GM21447 (cell line): ENCODE measurements around the gene TMEM38B.

Experiments
- ATAC-seq: cut with Tn5 transposase; IDR thresholded peaks from one replicate; pipeline ENCODE4 v1.9.1; 2021; ENCODE audit not compliant: unreplicated experiment

TMEM38B gene, protein sequence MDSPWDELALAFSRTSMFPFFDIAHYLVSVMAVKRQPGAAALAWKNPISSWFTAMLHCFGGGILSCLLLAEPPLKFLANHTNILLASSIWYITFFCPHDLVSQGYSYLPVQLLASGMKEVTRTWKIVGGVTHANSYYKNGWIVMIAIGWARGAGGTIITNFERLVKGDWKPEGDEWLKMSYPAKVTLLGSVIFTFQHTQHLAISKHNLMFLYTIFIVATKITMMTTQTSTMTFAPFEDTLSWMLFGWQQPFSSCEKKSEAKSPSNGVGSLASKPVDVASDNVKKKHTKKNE

DNA sequence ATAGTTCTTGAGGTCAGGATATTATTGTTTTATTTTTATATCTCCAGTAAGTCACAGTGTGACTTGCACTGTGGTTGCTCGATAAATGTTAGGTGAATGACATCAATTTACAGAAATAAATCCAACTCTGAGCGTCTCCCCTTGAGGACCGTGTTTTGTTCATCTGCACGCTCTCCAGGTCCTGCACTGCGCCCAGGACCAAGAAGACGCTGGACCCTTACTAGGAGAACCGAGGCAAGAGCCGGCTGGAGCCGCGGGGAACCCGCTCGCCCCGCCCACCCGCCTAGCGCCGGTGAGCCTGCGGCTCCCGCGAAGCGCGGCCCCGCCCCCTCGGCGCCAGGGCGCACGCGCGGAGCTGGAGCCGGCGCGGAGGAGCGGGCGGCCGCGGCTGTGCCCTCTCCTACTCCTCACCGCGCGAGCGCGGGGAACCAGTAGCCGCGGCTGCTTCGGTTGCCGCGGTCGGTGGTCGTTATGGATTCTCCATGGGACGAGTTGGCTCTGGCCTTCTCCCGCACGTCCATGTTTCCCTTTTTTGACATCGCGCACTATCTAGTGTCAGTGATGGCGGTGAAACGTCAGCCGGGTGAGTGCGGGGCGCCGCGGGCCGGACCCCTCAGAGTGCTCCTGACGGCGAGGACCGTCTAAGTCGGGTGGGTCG, at the start of gene TMEM38B:
TSS of gene TMEM38B (plus strand) at position 352 of the 658 bp plus-strand sequence. CDS start at position 472, 120 bp downstream.
- peak; percentile 70 for ATAC-seq

DNA sequence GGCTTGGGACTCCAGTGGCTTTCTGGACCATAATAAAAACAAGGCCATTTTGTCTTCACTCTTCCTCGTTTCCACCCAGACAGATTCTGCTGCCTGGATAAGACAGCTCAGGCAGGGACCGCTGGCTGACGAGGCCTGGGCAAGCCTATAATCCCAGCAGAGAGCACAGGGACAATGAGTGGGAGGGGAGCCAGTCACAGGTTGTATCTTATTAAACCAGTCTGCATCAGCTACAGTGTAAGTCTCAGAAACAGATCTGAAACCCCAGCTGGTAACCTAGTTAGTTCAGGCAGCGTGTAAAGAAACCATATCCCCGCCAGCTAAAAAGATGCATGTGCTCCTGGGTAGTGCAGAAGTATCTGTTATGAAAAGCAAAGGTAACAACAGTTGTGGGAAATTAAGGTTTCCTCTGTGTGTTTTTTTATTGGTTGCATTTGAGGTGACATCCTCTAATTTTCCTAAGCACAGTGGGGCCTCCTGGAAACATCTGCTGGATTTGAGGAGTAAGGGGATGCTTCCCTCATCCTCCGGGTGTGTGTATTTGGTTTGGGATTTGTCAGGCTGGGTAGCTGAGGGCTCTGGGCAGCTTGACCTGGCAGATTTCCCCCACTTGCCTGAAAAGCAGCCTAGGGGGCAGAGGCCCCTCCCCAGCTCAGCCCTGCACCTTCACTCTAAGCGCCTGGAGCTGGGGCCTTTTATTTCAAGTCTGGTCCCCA, 47.3 kb upstream of the TMEM38B start:
- ATAC-seq, result no peak

DNA sequence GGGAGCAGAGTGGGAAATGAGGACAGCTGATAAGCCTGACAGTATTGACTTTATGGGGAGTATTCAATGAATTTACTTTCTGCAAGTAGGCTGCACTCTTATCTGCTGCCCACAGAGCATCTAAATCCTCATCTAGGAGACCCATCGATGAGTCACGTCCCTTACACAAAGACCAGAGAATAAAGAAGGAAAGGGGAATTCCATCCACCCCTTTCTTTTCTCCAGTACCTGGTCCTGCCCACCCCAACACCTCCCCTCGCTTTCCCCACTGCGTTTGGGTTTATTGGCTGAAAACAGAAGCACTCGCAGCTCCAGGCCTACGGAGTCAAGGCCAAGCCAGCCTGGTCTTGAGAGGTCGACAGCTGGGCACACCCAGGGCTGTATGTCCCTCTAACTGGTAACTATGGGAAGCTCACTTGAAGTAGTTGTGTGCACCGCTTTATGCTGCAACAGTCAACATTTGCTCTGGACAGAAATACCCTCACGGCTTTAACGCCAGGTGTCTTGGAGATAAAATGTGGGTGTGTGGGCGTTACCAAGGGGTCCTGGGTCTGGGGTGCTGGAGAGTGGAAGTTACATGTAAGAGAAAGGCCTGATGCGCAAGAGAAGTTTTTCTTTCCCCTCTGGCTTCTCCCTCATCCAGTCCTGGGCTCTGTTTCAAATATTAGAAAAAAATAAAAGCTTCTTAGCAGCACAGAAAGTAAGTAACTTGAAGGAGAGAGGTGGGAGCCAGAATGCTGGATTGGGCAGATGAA, 46.6 kb upstream of the TMEM38B start:
- no peak for ATAC-seq

DNA sequence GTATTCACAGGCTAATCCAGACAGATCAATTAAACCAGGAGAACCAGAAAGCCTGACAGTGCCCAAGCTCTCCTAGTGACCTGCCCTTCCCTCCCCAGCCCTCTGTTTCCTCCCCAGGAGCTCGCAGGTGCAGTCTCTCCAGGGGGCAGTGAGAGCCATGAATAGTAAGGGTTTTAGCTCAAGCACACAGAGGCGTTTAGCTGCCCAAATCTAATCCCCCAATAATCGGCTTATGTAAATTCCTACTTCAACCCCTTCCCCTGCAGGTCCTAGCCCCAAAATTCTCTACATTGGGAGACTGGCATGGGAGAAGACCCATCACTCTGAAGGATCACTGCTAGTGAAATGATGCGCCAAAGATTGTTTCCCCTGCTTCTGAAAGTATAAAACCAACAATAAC, 42.5 kb upstream of the TMEM38B start:
- no peak for ATAC-seq

- peak; percentile 73 for ATAC-seq
Observed at GRCh38 chr9:105656131-105656921, 38.0 kb upstream of the TMEM38B start.

DNA sequence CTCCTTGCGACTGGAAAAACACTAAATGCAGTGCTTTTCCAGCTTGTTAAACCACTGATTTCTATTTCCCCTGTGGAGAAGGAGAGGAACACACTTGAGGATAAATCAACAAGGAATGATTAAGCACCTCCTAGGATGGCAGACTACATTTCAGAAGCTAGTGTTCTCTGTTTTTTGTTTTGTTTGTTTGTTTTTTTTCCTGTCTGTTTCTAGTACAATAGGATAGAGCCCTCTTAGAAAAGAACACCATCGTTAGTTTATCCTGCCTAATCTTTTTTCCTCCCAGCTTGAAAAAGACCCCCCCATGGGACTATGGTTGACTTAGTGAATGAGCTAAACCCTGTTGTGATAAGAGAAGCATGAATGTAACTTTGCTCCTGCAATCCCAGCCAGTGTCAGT, 36.0 kb upstream of the TMEM38B start:
- no peak for ATAC-seq

- ATAC-seq, result no peak
Observed at GRCh38 chr9:105661011-105661410, 33.3 kb upstream of the TMEM38B start.

DNA sequence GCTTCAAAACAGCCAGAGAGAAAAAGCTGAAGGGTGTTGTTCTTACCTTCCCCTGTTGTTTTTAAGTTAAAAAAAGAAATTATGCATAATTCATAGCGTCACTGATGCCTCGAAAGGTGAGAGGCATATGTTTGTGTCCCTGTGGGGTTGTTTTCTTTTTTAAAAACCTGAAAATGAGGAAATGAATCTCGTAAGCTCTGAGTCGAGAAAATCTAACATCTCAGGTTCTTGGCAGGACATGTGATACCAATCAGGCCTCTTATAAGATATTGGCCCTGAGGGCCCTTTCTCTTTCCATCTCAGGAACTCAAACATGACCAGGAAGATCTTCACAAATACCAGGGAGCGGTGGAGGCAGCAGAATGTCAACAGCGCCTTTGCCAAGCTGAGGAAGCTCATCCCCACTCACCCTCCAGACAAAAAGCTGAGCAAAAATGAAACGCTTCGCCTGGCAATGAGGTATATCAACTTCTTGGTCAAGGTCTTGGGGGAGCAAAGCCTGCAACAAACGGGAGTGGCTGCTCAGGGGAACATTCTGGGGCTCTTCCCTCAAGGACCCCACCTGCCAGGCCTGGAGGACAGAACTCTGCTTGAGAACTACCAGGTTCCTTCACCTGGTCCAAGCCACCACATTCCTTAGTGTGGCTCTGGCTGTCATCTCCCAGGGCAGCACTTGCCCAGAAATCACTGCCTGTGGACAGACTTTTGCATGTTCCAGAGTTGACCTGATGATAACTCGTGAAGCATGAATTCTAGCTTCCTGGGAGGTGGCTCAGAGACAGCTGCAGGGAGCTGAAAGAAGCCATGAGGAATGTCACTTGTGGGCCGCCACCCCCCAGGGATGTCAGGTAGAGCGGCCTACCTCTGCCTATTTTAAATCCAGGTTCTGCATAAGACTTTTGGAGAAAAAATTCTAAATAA, 31.9 kb upstream of the TMEM38B start, which contains the start of gene TAL2:
TSS of gene TAL2 (plus strand) at position 274 of the 921 bp plus-strand sequence. CDS start at position 314, 40 bp downstream.
- peak; percentile 82 for ATAC-seq

DNA sequence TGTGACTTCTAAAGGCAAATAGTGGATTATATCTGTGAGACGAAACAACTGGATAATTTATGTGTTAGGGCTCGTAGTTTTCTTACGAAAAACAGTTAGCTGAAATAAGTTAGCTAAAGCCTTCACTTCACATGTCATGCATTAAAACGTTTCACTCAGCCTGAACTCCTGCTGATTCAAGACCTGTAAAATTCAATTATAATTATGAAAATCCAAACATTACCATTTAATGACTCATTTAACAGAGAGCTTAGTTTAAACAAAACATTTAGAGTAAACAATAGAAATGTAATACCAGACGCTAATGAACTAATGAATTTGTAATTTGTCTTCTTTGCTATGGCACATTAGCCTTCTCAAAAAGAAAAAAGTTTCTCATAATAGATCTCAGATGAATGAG, 30.4 kb upstream of the TMEM38B start:
- ATAC-seq, result no peak

DNA sequence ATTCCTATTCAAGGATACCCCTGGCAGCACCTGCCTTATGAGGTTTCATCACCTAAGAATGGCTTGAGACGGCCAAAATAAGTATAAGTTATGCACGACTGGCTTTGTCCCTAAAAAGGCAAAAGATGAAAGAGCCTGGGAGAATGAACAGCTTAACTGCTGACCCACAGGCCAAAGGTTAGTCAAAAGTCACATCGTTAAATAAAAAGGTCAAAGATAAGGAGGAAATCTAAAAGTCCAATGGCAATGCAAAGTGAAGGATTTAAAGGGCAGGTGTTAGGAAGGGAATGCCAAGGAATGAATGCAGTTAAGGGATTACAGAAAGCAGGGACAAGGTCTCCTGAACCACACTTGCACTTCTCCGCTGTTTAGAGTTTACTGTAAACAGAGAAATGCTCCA, 26.5 kb upstream of the TMEM38B start:
- no peak for ATAC-seq

DNA sequence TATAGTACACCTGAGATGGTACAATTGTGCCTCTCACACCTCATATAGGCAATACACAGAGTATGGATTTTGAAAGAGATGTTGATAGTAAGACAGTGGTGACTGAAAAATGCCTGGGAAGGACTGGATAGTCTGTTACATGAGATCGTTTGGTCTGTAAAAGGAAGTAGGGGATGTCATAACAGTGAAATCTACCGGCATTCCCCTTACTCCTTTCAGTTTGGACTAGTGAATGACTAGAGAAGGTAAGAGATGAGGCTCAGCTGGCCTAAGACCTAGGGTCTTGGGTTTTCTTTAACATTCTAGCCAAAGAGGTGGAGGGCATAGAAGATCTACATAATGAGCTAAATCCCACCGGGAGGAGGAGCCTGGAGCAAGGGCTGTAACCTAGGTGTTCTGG, 24.0 kb upstream of the TMEM38B start:
- no peak for ATAC-seq

DNA sequence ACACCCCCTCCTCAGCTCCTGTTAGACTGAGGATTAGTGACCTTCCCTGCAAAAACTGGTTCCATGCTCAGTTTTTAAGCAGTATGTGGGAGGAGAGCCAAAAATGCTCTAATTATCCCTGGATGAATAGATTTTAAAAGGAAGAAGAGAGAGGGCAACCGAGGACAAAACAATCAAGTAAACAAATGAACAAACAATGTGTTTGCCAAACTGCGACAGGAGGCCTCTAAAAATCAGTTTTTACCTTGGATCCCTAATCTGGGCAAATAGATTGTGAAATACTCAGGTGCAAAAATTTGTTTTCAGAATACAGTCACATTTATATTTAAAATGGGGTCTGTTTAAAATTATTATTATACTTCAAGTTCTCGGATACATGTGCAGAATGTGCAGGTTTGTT, 23.6 kb upstream of the TMEM38B start:
- no peak for ATAC-seq

- peak; percentile 66 for ATAC-seq
Observed at GRCh38 chr9:105672711-105673234, 21.6 kb upstream of the TMEM38B start.

GRCh38 chr9:105673850-105674387, 20.4 kb upstream of the TMEM38B start:
- no peak for ATAC-seq

GRCh38 chr9:105676351-105676923, 17.9 kb upstream of the TMEM38B start:
- ATAC-seq, result no peak

DNA sequence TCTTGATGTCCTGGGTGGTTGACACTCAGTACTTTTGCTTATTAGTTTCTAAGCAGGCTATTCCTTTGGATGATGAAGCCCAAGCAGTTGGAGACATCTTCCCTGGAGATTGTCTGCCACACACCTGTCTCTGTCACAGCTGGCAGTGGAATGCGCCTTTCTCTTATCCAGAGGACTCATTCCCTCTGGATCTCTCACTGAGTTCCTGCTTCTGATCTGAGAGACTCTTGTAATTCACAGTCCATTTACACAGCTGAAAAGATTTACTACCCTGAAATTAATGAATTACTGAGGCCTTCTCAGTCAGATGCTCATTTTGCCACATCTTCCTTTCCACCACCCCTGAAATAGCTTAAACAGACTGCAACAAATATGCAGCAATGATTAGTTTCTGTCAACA, 16.2 kb upstream of the TMEM38B start:
- ATAC-seq, result no peak

GRCh38 chr9:105678781-105679180, 15.6 kb upstream of the TMEM38B start:
- no peak for ATAC-seq

- ATAC-seq, result no peak
Observed at GRCh38 chr9:105679257-105680022, 14.9 kb upstream of the TMEM38B start.
